Inflammatory macrophage treated with lipopolysaccharide for 1 hour (primary cell): ENCODE measurements around the gene PRSS35.
"Not testable (repeated sequence)": the region's sequence is repeated elsewhere in the genome, so short reads cannot be mapped to it uniquely, and the experiment has no call there.

ENCODE experiments used
- DNase-seq, 2 donors: peaks; one replicate each; pipeline ENCODE4 v3.0.0-alpha.2; 2020 to 2022

The PRSS35 gene

GRCh38 chr6:83511901-83512681, at the start of gene PRSS35:
PRSS35 (plus strand) TSS chr6:83512534; CDS start chr6:83523442, 10,908 bp downstream.
- peak; percentile 13 to 59 for DNase-seq

DNA sequence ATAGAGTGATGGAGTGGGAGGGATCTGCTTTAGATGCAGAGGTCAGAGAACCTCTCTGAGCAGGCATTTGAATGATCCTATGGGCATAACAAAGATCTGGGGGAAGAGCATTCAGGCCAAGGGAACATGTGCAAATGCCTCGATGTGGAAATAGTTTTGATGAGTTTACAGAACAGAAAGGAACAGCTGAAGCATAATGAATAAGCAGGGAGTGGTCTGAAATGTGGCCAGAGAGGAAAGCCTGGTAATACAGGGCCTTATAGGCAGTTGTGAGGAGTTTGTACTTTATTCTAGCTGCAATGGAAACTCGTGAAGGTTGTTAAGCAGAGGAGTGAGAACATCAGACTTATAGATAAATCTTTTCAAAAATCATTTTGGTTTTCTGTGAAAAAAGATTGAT, 48.4 kb upstream of the PRSS35 start:
- DNase-seq: peak; percentile 77 to 79

GRCh38 chr6:83464381-83465140, 47.8 kb upstream of the PRSS35 start:
- DNase-seq: no peak

- peak; percentile 7 to 15 for DNase-seq
These were observed 46.0 kb upstream of the PRSS35 start for GRCh38 chr6:83466328-83466727.

- DNase-seq: peak; percentile 91 to 98
These were observed 44.7 kb upstream of the PRSS35 start for GRCh38 chr6:83467620-83468036.

GRCh38 chr6:83470001-83470400, 42.3 kb upstream of the PRSS35 start:
- no peak for DNase-seq

GRCh38 chr6:83470587-83470986, 41.7 kb upstream of the PRSS35 start:
- DNase-seq: no peak

GRCh38 chr6:83472767-83473166, 39.6 kb upstream of the PRSS35 start:
- DNase-seq: no peak

GRCh38 chr6:83474309-83474708, 38.0 kb upstream of the PRSS35 start:
- no peak for DNase-seq

DNA sequence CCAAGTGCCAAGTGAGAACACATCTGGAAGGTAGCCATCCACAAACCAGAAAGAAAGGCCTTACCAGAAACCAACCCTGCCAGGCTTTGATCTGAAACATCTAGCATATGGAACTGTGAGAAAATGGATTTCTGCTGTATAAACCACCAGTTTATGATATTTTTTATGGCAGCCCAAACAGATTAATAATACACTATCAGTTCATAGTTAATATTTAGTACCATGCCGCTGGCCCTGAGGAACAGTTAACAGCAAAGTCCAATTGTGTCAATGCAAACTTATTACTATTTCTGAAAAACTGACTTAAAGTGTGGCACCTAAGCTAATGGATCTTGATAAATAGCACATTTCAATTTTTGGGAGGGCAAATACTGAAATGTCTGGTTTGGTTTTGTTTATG, 35.4 kb upstream of the PRSS35 start:
- no peak for DNase-seq

- DNase-seq: no peak
These were observed 32.9 kb upstream of the PRSS35 start for GRCh38 chr6:83479389-83479788.

- no peak for DNase-seq
These were observed 31.9 kb upstream of the PRSS35 start for GRCh38 chr6:83480470-83480869.

DNA sequence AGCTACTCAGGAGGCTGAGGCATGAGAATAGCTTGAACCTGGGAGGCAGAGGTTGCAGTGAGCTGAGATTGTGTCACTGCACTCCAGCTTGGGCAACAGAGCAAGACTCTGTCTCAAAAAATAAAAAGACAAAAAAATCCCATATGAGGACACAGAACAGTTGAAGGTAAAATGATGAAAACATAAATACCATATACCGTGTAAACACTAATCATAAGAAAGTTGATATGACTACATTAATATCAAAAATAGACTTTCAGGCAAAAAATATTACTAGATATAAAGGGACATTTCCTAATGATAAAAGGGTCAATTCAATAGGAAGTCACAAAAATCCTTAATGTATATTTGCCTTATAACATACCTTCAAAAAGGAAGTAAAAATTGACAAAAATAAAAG, 30.4 kb upstream of the PRSS35 start:
- DNase-seq: not testable (repeated sequence)

- DNase-seq: no peak
These were observed 23.9 kb upstream of the PRSS35 start for GRCh38 chr6:83488448-83488847.

- DNase-seq: no peak
These were observed 23.5 kb upstream of the PRSS35 start for GRCh38 chr6:83488861-83489260.

DNA sequence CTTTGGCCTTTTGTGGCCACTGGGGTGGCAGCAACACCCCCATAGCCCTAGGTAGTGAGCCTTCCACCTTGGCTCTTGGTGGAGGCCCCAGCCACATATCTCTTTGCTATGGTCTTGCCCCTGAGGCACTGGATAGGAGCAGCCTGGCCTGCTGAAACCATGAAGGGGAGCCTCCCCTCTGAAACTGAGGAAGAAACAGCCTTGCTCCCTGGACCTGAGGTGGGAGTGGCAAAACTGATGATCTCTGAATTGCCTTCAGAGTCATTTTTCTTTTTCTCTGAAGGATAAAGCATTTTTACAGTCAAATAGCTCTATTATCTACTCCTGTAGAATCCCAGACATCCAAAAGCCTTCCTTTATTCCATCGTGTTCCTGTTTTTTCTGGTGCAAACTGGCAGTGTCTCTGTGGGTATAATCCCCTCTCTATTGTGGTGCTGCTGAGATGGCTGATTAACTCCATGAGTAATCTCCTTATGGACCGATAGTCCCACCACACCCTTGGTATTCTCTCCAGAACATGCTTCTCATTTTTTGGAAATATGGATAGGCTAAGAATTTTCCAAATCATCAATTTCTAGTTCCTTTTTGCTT, 22.0 kb upstream of the PRSS35 start:
- DNase-seq: no peak

DNA sequence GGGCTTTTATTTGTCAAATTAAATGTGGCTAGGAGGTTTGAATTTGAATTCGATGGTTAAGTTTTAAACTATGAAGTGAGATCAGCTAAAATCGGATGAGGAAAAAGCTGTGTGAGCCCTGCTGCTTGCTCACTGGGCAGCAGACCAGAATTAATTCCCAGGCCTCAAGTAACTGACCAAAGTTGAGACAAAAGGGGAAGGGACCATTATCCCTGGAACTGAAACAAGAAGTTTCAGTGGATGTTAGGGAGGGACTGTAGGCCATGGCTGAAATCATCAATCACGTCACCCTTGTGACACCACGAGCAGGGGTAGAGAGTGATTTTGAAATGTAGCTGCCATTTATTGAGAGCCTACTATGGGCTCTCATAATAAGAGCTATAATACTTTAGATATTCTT, 7.0 kb upstream of the PRSS35 start:
- peak; percentile 81 to 87 for DNase-seq

- no peak for DNase-seq
These were observed 2.9 kb upstream of the PRSS35 start for GRCh38 chr6:83509441-83509840.

- no peak for DNase-seq
These were observed 1.5 kb upstream of the PRSS35 start for GRCh38 chr6:83510791-83511190.

- no peak for DNase-seq
These were observed 1.1 kb upstream of the PRSS35 start for GRCh38 chr6:83511266-83511665.

- DNase-seq: no peak
These were observed 2.1 kb downstream of the PRSS35 start for GRCh38 chr6:83514466-83514865.

DNA sequence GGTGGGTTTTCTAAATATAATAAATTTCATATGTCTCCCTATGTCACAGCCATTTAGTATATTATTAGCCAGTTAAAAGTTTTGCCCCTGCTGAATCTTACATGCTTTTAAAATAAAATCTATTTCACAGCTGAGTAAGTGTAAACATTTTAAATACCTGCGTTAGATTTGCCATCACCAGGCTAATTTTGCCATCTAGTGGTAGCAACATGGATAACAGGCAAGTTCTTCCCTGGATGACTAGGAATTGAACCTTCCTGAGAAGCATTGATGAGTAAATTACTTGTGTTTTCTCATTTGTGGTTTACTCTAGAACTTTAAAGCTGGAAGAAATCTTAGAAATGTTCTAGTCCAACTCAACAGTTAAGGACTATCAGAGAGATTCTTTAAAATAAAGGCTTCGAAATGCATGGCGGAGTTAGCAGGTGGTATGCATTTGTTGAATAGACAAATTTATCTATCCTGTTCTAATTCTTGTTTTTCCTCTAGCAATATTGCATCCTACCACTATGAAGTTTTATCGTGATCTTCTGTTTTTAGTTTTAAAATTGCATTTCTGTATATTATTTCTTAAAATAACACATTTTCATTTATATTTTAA, 2.6 kb downstream of the PRSS35 start:
- peak; percentile 47 to 86 for DNase-seq

GRCh38 chr6:83517500-83517899, 5.2 kb downstream of the PRSS35 start:
- DNase-seq: no peak
